HepG2 (cell line): ENCODE results near the gene GPATCH4. TPM values are rescaled to one million over a fixed set of nuclear protein-coding genes. Genes with fewer than 3 reads are reported as not detected.
A peak's percentile ranks its signal among the peaks of the same experiment; 100 is the strongest.

Source experiments
- CAMTA2 ChIP-seq: sonication (generic); formaldehyde crosslinking; IDR thresholded peaks from 2 replicates; pipeline ENCODE4 v1.4.0; 2020; ENCODE audit warnings: mild to moderate bottlenecking, missing genetic modification reagents, borderline replicate concordance
- FOXA3 ChIP-seq: IDR thresholded peaks from 2 replicates; pipeline ENCODE4 v1.6.1; 2016; ENCODE audit warnings: missing genetic modification reagents, missing compliant biosample characterization
- FOXK1 ChIP-seq: sonication (generic); formaldehyde crosslinking; IDR thresholded peaks from 2 replicates; pipeline ENCODE4 v1.4.0; 2020; ENCODE audit warnings: low read depth, missing genetic modification reagents, borderline replicate concordance
- FOXK2 ChIP-seq: fragments of 450-650 bp; IDR thresholded peaks from 2 replicates; pipeline ENCODE4 v1.6.1; 2016
- HNRNPLL ChIP-seq: fragments of 200-400 bp; formaldehyde crosslinking; IDR thresholded peaks from 2 replicates; pipeline ENCODE4 v1.6.1; 2017; ENCODE audit warnings: mild to moderate bottlenecking, low read depth, low read length; ENCODE audit not compliant: poor library complexity, severe bottlenecking
- KDM3A ChIP-seq: IDR thresholded peaks from 2 replicates; pipeline ENCODE4 v1.6.1; 2018; ENCODE audit warnings: low read depth, missing compliant biosample characterization
- POGZ ChIP-seq: sonication (generic); formaldehyde crosslinking; IDR thresholded peaks from 2 replicates; pipeline ENCODE4 v1.4.0; 2020; ENCODE audit warnings: mild to moderate bottlenecking, missing genetic modification reagents
- POLR2A ChIP-seq, 2 experiments: IDR thresholded peaks; 2 replicates each; pipeline ENCODE4 v1.6.1; 2011; ENCODE audit warnings: low read depth in 2 of 2, low read length in 2 of 2, mild to moderate bottlenecking in 1 of 2, moderate library complexity in 1 of 2; ENCODE audit not compliant: insufficient read depth in 1 of 2
- THAP7 ChIP-seq: sonication (generic); formaldehyde crosslinking; IDR thresholded peaks from 2 replicates; pipeline ENCODE4 v1.8.1; 2023; ENCODE audit warnings: mild to moderate bottlenecking, missing genetic modification reagents
- ZNF30 ChIP-seq: sonication (generic); formaldehyde crosslinking; IDR thresholded peaks from 2 replicates; pipeline ENCODE4 v1.5.0; 2020; ENCODE audit warnings: mild to moderate bottlenecking, missing genetic modification reagents
- ZNF484 ChIP-seq: sonication (generic); formaldehyde crosslinking; IDR thresholded peaks from 2 replicates; pipeline ENCODE4 v1.5.1; 2020; ENCODE audit warnings: mild to moderate bottlenecking, low read depth, missing genetic modification reagents, borderline replicate concordance
- ZNF672 ChIP-seq: sonication (generic); formaldehyde crosslinking; IDR thresholded peaks from 2 replicates; pipeline ENCODE4 v1.8.1; 2022; ENCODE audit warnings: missing genetic modification reagents
- ZSCAN25 ChIP-seq: sonication (generic); formaldehyde crosslinking; IDR thresholded peaks from 2 replicates; pipeline ENCODE4 v1.8.0; 2022; ENCODE audit warnings: mild to moderate bottlenecking, missing genetic modification reagents
- polyA plus RNA-seq, 8 experiments: library from polyadenylated mRNA; depleted of rRNA in 3 of 8; stranded (reverse) in 7 of 8; unstranded in 1 of 8; fragments of >200 nt; fragmentation: Illumina TruSeq in 4 of 8; extraction: Trizol in 4 of 8; gene quantifications; 2 replicates each; pipeline versions ENCODE4 v1.2.1 to v1.2.3, GENCODE V29; 2011 to 2016; ENCODE audit warnings: low read depth in 4 of 8, missing spikeins in 1 of 8, mixed read lengths in 1 of 8; ENCODE audit not compliant: insufficient read depth in 1 of 8
- total RNA-seq, 5 experiments: library from RNA; depleted of rRNA; stranded (reverse); fragments of >200 nt; fragmentation: Illumina TruSeq; extraction: Trizol; gene quantifications; 2 replicates each; pipeline ENCODE4 v1.2.3, GENCODE V29; 2016; ENCODE audit warnings: low read depth in 1 of 5
- TF ChIP-seq, protein P1 (sequence below): sonication (generic); formaldehyde crosslinking; IDR thresholded peaks from 2 replicates; pipeline ENCODE4 v1.5.0; 2020; ENCODE audit warnings: mild to moderate bottlenecking, missing genetic modification reagents, borderline replicate concordance
- TF ChIP-seq, protein P2 (sequence below): sonication (generic); formaldehyde crosslinking; IDR thresholded peaks from 2 replicates; pipeline ENCODE4 v1.8.1; 2023; ENCODE audit warnings: mild to moderate bottlenecking, missing genetic modification reagents

GPATCH4 gene
- total and polyA plus RNA-seq, 2 of the 13 experiments (the other 11 are each of a cell fraction or from before 2014, with no cell fraction given), result 19.2 to 37.9 TPM

DNA sequence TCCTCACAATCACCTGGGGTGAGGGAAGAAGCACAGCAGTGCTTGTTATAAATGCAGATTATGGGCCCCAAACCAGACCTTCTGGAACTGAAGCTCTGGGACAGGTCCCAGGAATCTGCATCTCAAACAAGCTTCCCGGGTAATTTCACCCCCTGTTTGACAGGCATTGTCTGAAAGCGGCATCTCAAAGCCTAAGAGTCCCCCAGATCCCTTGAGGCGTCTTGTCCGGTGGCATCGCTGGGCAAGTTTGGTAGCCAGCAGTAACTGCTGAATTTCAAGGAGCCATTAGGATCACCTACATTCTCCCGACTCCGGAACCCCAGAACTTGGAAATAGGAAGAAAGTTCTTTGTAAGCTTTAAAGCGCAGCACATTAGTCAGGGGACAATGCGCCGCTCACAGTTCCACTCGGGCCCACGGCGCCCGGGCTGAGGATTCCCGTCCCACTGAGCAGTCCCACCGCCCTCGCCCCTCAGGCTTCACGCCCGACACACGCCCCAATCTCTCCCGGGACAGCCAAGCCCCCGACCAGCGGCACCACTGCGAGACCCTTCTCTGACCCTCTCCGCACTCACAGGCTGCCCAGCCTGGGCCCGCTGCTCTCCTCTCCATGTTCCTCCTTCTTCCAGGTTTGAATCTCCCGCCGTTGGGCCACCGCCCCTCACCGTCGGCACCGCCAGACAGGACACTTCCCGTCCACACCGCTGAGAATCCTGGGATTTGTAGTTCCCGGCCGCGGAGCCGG lies 29.2 kb downstream of the GPATCH4 start, which contains the start of gene IQGAP3 (continued):
- TF ChIP-seq, protein P1, sequence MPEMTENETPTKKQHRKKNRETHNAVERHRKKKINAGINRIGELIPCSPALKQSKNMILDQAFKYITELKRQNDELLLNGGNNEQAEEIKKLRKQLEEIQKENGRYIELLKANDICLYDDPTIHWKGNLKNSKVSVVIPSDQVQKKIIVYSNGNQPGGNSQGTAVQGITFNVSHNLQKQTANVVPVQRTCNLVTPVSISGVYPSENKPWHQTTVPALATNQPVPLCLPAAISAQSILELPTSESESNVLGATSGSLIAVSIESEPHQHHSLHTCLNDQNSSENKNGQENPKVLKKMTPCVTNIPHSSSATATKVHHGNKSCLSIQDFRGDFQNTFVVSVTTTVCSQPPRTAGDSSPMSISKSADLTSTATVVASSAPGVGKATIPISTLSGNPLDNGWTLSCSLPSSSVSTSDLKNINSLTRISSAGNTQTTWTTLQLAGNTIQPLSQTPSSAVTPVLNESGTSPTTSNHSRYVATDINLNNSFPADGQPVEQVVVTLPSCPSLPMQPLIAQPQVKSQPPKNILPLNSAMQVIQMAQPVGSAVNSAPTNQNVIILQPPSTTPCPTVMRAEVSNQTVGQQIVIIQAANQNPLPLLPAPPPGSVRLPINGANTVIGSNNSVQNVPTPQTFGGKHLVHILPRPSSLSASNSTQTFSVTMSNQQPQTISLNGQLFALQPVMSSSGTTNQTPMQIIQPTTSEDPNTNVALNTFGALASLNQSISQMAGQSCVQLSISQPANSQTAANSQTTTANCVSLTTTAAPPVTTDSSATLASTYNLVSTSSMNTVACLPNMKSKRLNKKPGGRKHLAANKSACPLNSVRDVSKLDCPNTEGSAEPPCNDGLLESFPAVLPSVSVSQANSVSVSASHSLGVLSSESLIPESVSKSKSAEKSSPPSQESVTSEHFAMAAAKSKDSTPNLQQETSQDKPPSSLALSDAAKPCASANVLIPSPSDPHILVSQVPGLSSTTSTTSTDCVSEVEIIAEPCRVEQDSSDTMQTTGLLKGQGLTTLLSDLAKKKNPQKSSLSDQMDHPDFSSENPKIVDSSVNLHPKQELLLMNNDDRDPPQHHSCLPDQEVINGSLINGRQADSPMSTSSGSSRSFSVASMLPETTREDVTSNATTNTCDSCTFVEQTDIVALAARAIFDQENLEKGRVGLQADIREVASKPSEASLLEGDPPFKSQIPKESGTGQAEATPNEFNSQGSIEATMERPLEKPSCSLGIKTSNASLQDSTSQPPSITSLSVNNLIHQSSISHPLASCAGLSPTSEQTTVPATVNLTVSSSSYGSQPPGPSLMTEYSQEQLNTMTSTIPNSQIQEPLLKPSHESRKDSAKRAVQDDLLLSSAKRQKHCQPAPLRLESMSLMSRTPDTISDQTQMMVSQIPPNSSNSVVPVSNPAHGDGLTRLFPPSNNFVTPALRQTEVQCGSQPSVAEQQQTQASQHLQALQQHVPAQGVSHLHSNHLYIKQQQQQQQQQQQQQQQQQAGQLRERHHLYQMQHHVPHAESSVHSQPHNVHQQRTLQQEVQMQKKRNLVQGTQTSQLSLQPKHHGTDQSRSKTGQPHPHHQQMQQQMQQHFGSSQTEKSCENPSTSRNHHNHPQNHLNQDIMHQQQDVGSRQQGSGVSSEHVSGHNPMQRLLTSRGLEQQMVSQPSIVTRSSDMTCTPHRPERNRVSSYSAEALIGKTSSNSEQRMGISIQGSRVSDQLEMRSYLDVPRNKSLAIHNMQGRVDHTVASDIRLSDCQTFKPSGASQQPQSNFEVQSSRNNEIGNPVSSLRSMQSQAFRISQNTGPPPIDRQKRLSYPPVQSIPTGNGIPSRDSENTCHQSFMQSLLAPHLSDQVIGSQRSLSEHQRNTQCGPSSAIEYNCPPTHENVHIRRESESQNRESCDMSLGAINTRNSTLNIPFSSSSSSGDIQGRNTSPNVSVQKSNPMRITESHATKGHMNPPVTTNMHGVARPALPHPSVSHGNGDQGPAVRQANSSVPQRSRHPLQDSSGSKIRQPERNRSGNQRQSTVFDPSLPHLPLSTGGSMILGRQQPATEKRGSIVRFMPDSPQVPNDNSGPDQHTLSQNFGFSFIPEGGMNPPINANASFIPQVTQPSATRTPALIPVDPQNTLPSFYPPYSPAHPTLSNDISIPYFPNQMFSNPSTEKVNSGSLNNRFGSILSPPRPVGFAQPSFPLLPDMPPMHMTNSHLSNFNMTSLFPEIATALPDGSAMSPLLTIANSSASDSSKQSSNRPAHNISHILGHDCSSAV (CRISPR knock-in tag), result no peak
- TF ChIP-seq KDM3A (peak; percentile 63; the same call in 1 of the 2 replicates), ZNF672 (CRISPR knock-in tag) (0 out of 2 replicates have a peak, but pooled peaks have one; percentile 64), CAMTA2 (CRISPR knock-in tag) (no peak), ZNF484 (CRISPR knock-in tag) (no peak), HNRNPLL (no peak), FOXK2 (no peak), POGZ (CRISPR knock-in tag) (no peak), POLR2A (IDR thresholded peaks at IDR 0.05; ENCODE audit: insufficient read depth in 1 of 2, low read depth in 2 of 2, low read length in 2 of 2) (0 out of 4 replicates have a peak, but pooled peaks of 1 of the 2 experiments have one; percentile 37), THAP7 (CRISPR knock-in tag) (no peak), ZSCAN25 (CRISPR knock-in tag) (no peak), FOXK1 (CRISPR knock-in tag) (peak; percentile 79), ZNF30 (no peak), FOXA3 (CRISPR knock-in tag) (peak; percentile 32; the same call in 1 of the 2 replicates)
- TF ChIP-seq, protein P2, sequence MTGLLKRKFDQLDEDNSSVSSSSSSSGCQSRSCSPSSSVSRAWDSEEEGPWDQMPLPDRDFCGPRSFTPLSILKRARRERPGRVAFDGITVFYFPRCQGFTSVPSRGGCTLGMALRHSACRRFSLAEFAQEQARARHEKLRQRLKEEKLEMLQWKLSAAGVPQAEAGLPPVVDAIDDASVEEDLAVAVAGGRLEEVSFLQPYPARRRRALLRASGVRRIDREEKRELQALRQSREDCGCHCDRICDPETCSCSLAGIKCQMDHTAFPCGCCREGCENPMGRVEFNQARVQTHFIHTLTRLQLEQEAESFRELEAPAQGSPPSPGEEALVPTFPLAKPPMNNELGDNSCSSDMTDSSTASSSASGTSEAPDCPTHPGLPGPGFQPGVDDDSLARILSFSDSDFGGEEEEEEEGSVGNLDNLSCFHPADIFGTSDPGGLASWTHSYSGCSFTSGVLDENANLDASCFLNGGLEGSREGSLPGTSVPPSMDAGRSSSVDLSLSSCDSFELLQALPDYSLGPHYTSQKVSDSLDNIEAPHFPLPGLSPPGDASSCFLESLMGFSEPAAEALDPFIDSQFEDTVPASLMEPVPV (CRISPR knock-in tag), result 0 out of 2 replicates have a peak, but pooled peaks have one; percentile 71
